ENCODE measurements around the gene CTCF.

CTCF gene

GRCh38 chr16:67653128-67653788, 90.9 kb downstream of the CTCF start:
- DNase-seq (ENCODE audit: low read depth), result no peak

DNA sequence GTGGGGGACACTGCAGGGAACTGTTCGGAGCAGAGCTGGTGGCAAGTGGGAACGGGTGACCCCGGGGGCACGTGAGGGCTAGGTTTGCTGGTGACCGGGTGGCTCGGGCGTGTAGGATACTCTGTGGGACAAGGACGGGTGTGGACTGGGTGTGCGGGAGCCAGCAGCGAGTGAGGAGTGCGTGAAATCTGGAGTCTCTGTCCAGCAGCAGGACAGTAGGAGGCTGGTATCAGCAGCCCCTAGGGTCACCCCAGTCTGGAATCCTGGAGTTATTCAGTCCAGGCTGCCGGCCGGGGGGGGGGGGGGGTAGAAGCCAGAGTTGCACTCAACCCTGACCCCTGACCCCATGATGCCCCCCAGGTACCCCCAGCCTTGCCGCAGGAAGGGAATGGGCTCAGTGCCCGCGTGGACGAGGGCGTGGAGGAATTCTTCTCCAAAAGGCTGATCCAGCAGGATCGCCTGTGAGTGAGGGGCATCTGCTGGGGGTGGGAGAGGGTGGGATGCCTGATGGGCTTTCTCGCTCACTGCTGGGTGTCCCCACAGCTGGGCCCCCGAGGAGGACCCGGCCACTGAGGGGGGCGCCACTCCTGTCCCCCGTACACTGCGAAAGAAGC, 91.6 kb downstream of the CTCF start:
- DNase-seq (ENCODE audit: low read depth), result no peak

- no peak for DNase-seq (ENCODE audit: low read depth)
These were observed 92.1 kb downstream of the CTCF start for GRCh38 chr16:67654403-67654911.

GRCh38 chr16:67655363-67655762, 93.0 kb downstream of the CTCF start:
- DNase-seq (ENCODE audit: low read depth), result no peak

- DNase-seq (ENCODE audit: low read depth), result no peak
These were observed 94.2 kb downstream of the CTCF start for GRCh38 chr16:67656344-67657016.

DNA sequence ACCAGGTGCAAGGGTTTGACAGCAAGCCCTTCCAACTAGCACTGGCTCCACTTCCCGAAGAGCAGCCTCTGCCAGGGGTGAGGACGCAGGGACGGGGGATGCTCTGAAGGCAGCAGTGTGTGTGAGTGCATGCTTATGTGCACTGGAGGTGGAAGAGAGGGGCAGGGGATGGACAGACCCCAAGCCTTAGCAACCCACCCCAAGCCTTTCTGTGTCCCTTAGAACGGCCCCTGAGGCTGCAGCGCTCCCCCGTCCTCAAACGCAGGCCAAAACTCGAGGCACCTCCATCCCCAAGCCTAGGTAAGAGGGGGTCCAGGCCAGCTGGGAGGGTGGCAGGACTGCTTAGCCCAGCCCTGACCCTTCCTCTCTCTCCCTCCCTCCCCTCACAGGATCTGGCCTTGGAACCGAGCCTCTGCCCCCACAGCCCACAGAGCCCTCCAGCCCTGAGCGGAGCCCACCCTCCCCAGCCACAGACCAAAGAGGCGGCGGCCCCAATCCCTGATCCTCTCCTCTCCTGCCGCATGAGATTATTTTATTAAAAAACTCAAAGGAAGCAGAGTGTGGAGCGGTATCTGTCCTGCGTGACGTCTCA, 94.8 kb downstream of the CTCF start:
- DNase-seq (ENCODE audit: low read depth), result no peak

- no peak for DNase-seq (ENCODE audit: low read depth)
These were observed 95.6 kb downstream of the CTCF start for GRCh38 chr16:67657751-67658518.

GRCh38 chr16:67658849-67659674, 96.7 kb downstream of the CTCF start:
- no peak for DNase-seq (ENCODE audit: low read depth)

- peak; percentile 77 for DNase-seq (ENCODE audit: low read depth)
These were observed 97.6 kb downstream of the CTCF start, which contains the start of gene ACD for GRCh38 chr16:67659675-67660563. Gene ACD, minus strand, starts transcription at chr16:67660260. Its CDS starts 40 bp downstream, at chr16:67660220.

DNA sequence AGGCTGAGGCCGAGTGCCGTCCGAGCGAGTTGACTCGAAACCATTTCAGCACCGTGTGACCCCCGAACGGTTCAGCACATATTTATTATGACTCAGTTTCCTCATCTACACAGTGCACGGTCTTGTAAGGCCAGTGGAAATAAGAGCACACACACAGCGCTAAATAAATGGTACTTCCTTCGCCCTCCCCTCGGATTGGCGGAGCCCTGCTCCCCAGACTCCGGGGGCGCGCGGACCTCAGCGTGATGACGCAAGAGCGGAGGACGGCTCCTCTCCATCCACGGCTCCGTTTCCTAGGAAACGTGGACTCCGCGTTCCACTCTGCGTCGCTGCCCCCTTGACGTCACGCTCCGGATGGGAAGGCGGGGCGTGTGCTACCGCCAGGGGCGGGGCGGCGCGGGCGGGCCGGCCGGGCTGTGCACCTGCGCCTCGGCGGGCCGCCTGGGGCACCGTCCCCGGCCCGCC, 98.3 kb downstream of the CTCF start, which contains the start of gene PARD6A:
Gene PARD6A (plus strand): TSS at position 397 of the 465 bp plus-strand sequence. CDS start 79 bp downstream, outside the sequence.
- DNase-seq (ENCODE audit: low read depth), result peak; percentile 95

GRCh38 chr16:67661101-67661761, 98.9 kb downstream of the CTCF start:
- DNase-seq (ENCODE audit: low read depth), result peak; percentile 63

DNA sequence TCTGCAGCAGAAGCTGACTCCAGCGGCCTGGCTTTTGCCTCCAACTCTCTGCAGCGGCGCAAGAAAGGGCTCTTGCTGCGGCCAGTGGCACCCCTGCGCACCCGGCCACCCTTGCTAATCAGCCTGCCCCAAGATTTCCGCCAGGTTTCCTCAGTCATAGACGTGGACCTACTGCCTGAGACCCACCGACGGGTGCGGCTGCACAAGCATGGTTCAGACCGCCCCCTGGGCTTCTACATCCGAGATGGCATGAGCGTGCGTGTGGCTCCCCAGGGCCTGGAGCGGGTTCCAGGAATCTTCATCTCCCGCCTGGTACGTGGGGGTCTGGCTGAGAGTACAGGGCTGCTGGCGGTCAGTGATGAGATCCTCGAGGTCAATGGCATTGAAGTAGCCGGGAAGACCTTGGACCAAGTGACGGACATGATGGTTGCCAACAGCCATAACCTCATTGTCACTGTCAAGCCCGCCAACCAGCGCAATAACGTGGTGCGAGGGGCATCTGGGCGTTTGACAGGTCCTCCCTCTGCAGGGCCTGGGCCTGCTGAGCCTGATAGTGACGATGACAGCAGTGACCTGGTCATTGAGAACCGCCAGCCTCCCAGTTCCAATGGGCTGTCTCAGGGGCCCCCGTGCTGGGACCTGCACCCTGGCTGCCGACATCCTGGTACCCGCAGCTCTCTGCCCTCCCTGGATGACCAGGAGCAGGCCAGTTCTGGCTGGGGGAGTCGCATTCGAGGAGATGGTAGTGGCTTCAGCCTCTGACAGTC, 99.7 kb downstream of the CTCF start:
- DNase-seq (ENCODE audit: low read depth), result no peak

GRCh38 chr16:67662653-67663010, 100.3 kb downstream of the CTCF start:
- no peak for DNase-seq (ENCODE audit: low read depth)

DNA sequence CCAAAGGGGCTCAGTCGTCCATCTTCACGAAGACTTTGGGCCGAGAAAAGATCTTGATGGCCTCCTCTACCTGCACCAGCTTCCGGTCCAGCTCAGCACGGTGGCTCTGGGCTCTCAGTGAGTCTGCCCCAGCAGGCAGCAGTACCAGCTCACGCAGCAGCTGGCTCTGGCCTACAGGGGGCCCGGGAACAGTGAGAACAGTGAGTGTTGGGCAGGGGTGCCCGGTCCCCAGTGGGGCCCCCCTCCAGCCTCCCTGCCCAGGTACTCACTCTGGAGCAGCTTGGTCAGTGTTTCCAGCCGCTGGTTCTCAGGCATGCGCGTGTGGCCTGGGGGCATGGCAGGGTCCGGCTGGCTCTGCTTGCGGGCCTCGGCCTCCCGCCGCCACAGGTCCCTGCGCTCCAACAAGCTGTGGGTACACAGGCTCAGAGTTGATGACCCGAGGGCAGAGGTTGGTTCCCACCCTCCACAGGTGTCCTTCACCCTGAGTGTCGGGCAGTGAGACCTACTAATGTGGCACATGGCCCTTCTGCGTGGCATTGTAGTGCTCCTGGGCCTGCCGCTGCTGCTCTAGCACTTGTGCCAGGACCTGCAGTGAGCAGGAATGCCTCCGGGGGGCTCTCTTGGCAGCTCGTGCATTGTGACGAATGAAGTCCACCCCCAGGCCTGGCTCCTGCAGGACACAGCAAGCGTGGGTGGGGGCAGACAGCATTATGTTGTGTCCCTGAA, 101.0 kb downstream of the CTCF start:
- no peak for DNase-seq (ENCODE audit: low read depth)

DNA sequence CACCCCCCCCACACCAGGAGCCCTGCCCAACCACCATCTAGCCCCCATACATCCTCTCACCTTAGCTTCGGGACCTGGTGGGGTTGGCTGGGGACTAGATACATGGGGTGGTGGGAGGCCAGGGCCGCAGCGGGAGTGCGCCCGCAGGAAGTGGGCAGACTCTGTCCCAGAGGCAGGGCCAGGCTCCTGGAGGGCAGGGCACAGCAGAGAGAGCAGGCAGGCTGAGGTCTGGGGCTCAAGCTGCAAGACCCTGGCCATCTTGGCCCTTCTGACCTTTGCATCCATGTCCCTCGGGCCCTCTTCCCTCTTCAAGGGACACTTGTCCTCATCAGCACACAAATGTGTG, 101.5 kb downstream of the CTCF start:
- no peak for DNase-seq (ENCODE audit: low read depth)

GRCh38 chr16:67664258-67664657, 101.9 kb downstream of the CTCF start:
- no peak for DNase-seq (ENCODE audit: low read depth)

DNA sequence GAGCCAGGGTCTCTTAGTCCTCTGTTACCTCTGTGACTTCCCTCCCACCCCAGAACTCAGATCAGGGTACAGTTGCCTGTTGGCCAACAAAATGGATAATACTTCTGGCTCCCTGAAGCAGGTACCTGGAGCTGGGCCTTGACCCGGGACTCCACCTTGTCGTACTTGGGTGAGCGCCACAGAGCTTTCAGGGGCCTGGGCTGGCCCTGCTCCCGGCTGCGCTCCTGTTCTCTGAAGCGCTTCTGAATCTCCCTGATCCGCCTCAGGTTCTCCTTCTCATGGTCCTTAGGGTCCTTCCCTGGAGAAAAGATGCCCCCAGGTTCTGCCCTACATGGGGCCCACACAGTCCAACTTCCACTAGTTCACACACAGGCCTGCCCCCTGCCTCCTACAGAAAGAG, 102.5 kb downstream of the CTCF start:
- no peak for DNase-seq (ENCODE audit: low read depth)

DNA sequence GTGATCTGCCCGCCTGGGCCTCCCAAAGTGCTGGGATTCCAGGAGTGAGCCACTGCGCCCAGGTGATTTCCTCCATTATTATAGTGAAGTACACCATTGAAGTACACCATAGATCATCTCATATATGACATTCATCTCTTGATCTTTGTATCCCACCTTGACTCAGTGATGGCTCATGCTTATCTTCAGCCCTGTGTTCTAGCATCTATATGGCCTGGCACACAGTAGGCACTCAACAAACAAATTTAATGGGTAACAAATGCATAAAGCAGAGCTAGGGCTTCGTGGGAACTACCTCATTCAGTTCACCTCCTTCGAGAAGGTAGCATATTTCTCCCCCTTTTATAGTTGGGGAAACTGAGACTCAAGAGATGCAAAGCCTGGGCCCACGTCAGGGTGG, 103.3 kb downstream of the CTCF start:
- no peak for DNase-seq (ENCODE audit: low read depth)

Data from amniotic epithelial cell (primary cell).